Nephron progenitor cell (in vitro differentiated cells): ENCODE measurements around the gene DYRK1A.

Source experiments
- DNase-seq: peaks from one replicate; pipeline ENCODE4 v3.0.0; 2021
- H3K27ac Mint-ChIP-seq: 2 replicates; pipeline ENCODE4 v1.8.0; 2021; ENCODE audit warnings: mild to moderate bottlenecking, moderate library complexity, mixed read lengths
- H3K27me3 Mint-ChIP-seq: 2 replicates; pipeline ENCODE4 v1.8.0; 2021; ENCODE audit warnings: mild to moderate bottlenecking, low read depth, mixed read lengths; ENCODE audit not compliant: poor library complexity
- H3K36me3 Mint-ChIP-seq: 2 replicates; pipeline ENCODE4 v1.8.0; 2021; ENCODE audit warnings: low read depth, mixed read lengths
- H3K4me1 Mint-ChIP-seq: 2 replicates; pipeline ENCODE4 v1.8.0; 2021; ENCODE audit warnings: mixed read lengths
- H3K4me3 Mint-ChIP-seq: 2 replicates; pipeline ENCODE4 v1.8.0; 2021; ENCODE audit warnings: mild to moderate bottlenecking, moderate library complexity, mixed read lengths
- H3K9me3 Mint-ChIP-seq: 2 replicates; pipeline ENCODE4 v1.8.0; 2021; ENCODE audit warnings: mild to moderate bottlenecking, moderate library complexity, mixed read lengths
- TF ChIP-seq, protein P1 (sequence below): fragments of 200-600 bp; sonication (generic); IDR thresholded peaks from 2 replicates; pipeline ENCODE4 v1.5.0; 2021; ENCODE audit warnings: antibody characterized with exemption

The DYRK1A gene

GRCh38 chr21:37437376-37438080 is 71.0 kb downstream of the DYRK1A start:
- peaks cover 16% of the 10 kb centered on the region for H3K36me3 Mint-ChIP-seq
- TF ChIP-seq, protein P1, sequence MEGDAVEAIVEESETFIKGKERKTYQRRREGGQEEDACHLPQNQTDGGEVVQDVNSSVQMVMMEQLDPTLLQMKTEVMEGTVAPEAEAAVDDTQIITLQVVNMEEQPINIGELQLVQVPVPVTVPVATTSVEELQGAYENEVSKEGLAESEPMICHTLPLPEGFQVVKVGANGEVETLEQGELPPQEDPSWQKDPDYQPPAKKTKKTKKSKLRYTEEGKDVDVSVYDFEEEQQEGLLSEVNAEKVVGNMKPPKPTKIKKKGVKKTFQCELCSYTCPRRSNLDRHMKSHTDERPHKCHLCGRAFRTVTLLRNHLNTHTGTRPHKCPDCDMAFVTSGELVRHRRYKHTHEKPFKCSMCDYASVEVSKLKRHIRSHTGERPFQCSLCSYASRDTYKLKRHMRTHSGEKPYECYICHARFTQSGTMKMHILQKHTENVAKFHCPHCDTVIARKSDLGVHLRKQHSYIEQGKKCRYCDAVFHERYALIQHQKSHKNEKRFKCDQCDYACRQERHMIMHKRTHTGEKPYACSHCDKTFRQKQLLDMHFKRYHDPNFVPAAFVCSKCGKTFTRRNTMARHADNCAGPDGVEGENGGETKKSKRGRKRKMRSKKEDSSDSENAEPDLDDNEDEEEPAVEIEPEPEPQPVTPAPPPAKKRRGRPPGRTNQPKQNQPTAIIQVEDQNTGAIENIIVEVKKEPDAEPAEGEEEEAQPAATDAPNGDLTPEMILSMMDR = no peak
- no peak for DNase-seq
- H3K27me3 Mint-ChIP-seq = no peaks in the 10 kb centered on the region
- H3K4me3 Mint-ChIP-seq = no peak overlapping the region
- no peak overlapping the region for H3K27ac Mint-ChIP-seq
- H3K4me1 Mint-ChIP-seq = peaks cover 12% of the 10 kb centered on the region
- H3K9me3 Mint-ChIP-seq = peaks cover 35% of the 10 kb centered on the region

DNA sequence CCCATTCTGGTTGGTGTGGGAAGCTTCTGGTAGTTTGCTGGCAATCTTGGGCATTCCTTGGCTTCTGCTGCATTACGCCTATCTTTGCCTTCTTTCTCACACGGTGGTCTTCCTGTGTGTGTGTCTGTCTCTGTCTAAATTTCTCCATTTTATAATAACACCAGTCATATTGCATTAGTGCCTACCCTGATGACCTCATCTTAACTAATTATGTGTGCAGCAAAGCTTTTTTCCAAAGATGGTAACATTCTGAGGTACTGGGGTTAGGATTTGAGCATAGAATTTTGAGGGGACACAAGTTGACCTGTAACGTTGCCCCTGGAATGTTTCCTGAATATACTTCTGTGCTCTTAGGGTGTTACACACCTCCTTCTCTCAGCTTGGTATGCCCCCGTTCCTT is 77.1 kb downstream of the DYRK1A start:
- TF ChIP-seq, protein P1 = no peak
- H3K27me3 Mint-ChIP-seq = no peaks in the 10 kb centered on the region
- peaks cover 26% of the 10 kb centered on the region for H3K9me3 Mint-ChIP-seq
- peaks cover 27% of the 10 kb centered on the region for H3K4me1 Mint-ChIP-seq
- DNase-seq = no peak
- H3K27ac Mint-ChIP-seq = no peak overlapping the region
- peaks cover 17% of the 10 kb centered on the region for H3K36me3 Mint-ChIP-seq
- no peak overlapping the region for H3K4me3 Mint-ChIP-seq

GRCh38 chr21:37445228-37445627 is 78.7 kb downstream of the DYRK1A start:
- no peak for DNase-seq

GRCh38 chr21:37446552-37446951 is 80.0 kb downstream of the DYRK1A start:
- H3K4me1 Mint-ChIP-seq = peaks cover 44% of the 10 kb centered on the region
- H3K36me3 Mint-ChIP-seq = peaks cover 37% of the 10 kb centered on the region
- H3K27me3 Mint-ChIP-seq = no peaks in the 10 kb centered on the region
- no peak overlapping the region for H3K4me3 Mint-ChIP-seq
- TF ChIP-seq, protein P1 = no peak
- DNase-seq = no peak
- H3K27ac Mint-ChIP-seq = peak overlapping the region; percentile 40
- peaks cover 11% of the 10 kb centered on the region for H3K9me3 Mint-ChIP-seq

More at GRCh38 chr21:37445228-37445627, 78.7 kb downstream of the DYRK1A start:
- Mint-ChIP-seq H3K27me3 (no peaks in the 10 kb centered on the region), H3K4me1 (peaks cover 36% of the 10 kb centered on the region), H3K27ac (no peak overlapping the region), H3K36me3 (peaks cover 30% of the 10 kb centered on the region), H3K4me3 (no peak overlapping the region), H3K9me3 (peaks cover 24% of the 10 kb centered on the region)
- TF ChIP-seq, protein P1 = no peak

GRCh38 chr21:37447288-37447936 is 80.8 kb downstream of the DYRK1A start:
- no peak overlapping the region for H3K4me3 Mint-ChIP-seq
- H3K27ac Mint-ChIP-seq = peak overlapping the region; percentile 13

More at GRCh38 chr21:37447288-37447936, 80.8 kb downstream of the DYRK1A start:
- TF ChIP-seq, protein P1 = no peak
- Mint-ChIP-seq H3K9me3 (peaks cover 2% of the 10 kb centered on the region), H3K4me1 (peaks cover 53% of the 10 kb centered on the region), H3K27me3 (no peaks in the 10 kb centered on the region), H3K36me3 (peaks cover 43% of the 10 kb centered on the region)
- no peak for DNase-seq
